ENCODE data around the gene SPATC1L.
"Not testable (repeated sequence)": the region's sequence is repeated elsewhere in the genome, so short reads cannot be mapped to it uniquely, and the experiment has no call there.

The SPATC1L gene

GRCh38 chr21:46183910-46184624 lies at the start of gene SPATC1L:
Gene SPATC1L, minus strand, starts transcription at chr21:46184459. Its CDS starts 1,643 bp downstream, at chr21:46182816.
- no peaks in the 10 kb centered on the region for H3K9me3 Mint-ChIP-seq
- H3K4me1 Mint-ChIP-seq, result peaks cover 16% of the 10 kb centered on the region
- peak within 1 kb of the TSS; percentile 78 for H3K4me3 Mint-ChIP-seq
- CTCF ChIA-PET, result no interaction called here
- peaks cover 14% of the 10 kb centered on the region for H3K27me3 Mint-ChIP-seq
- peak within 1 kb of the TSS; percentile 87 for H3K27ac Mint-ChIP-seq
- peak; percentile 65 for DNase-seq
- peaks cover 3% of the 10 kb centered on the region for H3K36me3 Mint-ChIP-seq

DNA sequence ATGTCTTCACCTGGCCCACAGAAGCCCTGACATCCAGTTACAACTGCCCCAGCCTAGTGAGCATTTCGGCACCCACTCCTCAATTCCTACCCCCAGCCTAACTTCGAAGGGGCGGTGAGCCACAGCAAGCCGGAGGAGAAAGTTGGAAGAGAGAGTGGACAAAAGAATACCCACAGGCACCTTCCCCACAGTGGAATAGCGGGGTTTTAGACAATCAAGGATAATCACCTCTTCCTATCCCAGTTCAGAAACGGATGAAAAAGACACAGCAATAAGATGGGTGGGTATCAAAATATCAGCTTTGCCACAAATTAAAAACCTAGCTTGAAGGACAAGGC lies 45.6 kb upstream of the SPATC1L start:
- peaks cover 61% of the 10 kb centered on the region for H3K36me3 Mint-ChIP-seq
- H3K27ac Mint-ChIP-seq, result no peak overlapping the region
- no peak for DNase-seq
- H3K4me1 Mint-ChIP-seq, result peaks cover 64% of the 10 kb centered on the region
- CTCF ChIA-PET, result interaction anchor here (0.6 to 2.2 kb wide), 3 partner anchors 14 to 86 kb away, joined by 4 to 6 read pairs (median 4); no protein-coding TSS in a partner anchor
- no peaks in the 10 kb centered on the region for H3K9me3 Mint-ChIP-seq
- H3K27me3 Mint-ChIP-seq, result peaks cover 4% of the 10 kb centered on the region
- peak overlapping the region; percentile 89 for H3K4me3 Mint-ChIP-seq

GRCh38 chr21:46229133-46229922 lies 45.1 kb upstream of the SPATC1L start:
- peaks cover 61% of the 10 kb centered on the region for H3K4me1 Mint-ChIP-seq
- H3K27me3 Mint-ChIP-seq, result peaks cover 4% of the 10 kb centered on the region
- CTCF ChIA-PET, result interaction anchor here (0.6 to 1.4 kb wide), 2 partner anchors 14 to 38 kb away, joined by 4 read pairs; no protein-coding TSS in a partner anchor
- no peaks in the 10 kb centered on the region for H3K9me3 Mint-ChIP-seq
- no peak for DNase-seq
- peak overlapping the region; percentile 89 for H3K4me3 Mint-ChIP-seq
- H3K36me3 Mint-ChIP-seq, result peaks cover 56% of the 10 kb centered on the region
- H3K27ac Mint-ChIP-seq, result peak overlapping the region; percentile 93

DNA sequence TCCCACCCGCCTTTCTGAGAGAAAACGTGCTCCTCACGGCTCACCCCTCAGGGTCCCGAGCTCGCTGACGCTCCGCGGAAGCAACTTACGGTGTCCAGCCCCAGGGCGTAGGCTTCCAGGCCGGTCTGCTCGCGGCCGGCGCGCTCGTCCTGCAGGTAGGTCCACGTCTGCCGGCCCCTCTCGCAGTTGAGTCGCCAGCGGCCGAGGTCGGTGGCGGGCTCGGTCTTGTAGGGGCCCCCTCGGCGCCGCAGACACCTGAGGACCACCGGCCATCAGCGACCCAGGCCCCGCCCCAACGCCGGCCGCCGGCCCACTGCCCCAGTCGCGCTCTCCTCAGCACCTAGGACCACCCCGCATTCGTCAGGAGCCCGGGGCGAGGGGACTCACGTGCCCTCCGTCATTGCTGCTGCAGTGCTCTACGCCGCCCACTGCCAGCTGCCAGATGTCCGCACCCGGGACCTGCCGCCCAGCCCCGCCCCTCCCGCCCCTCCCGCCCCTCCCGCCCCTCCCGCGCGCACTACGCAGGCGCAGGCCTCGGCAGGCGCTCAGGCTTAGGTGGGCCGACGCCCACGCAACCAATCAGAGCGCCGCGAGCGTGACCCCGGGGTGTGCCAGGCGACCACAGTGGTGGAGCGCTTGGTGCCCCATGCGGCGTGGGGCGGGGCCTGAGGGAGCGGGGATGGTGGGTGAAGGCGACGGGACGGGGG lies 44.2 kb upstream of the SPATC1L start, which contains the start of gene LSS:
Gene LSS, minus strand, starts transcription at position 430 of the 707 bp plus-strand sequence. Its CDS starts 29 bp downstream, at position 401.
- Mint-ChIP-seq H3K9me3 (no peaks in the 10 kb centered on the region), H3K36me3 (peaks cover 52% of the 10 kb centered on the region), H3K4me3 (peak within 1 kb of the TSS; percentile 89), H3K4me1 (peaks cover 55% of the 10 kb centered on the region), H3K27me3 (peaks cover 4% of the 10 kb centered on the region), H3K27ac (peak within 1 kb of the TSS; percentile 93)
- DNase-seq, result peak; percentile 99
- CTCF ChIA-PET, result no interaction called here

- H3K36me3 Mint-ChIP-seq, result peaks cover 50% of the 10 kb centered on the region
- no peak for DNase-seq
- peak overlapping the region; percentile 86 for H3K4me3 Mint-ChIP-seq
- peak overlapping the region; percentile 80 for H3K27ac Mint-ChIP-seq
- CTCF ChIA-PET, result interaction anchor here (0.5 to 1.6 kb wide), 4 partner anchors 29 to 138 kb away, joined by 3 to 6 read pairs (median 3); no protein-coding TSS in a partner anchor
- H3K4me1 Mint-ChIP-seq, result peaks cover 51% of the 10 kb centered on the region
- no peaks in the 10 kb centered on the region for H3K9me3 Mint-ChIP-seq
- H3K27me3 Mint-ChIP-seq, result peaks cover 4% of the 10 kb centered on the region
Observed at GRCh38 chr21:46227811-46228344, 43.6 kb upstream of the SPATC1L start.

DNA sequence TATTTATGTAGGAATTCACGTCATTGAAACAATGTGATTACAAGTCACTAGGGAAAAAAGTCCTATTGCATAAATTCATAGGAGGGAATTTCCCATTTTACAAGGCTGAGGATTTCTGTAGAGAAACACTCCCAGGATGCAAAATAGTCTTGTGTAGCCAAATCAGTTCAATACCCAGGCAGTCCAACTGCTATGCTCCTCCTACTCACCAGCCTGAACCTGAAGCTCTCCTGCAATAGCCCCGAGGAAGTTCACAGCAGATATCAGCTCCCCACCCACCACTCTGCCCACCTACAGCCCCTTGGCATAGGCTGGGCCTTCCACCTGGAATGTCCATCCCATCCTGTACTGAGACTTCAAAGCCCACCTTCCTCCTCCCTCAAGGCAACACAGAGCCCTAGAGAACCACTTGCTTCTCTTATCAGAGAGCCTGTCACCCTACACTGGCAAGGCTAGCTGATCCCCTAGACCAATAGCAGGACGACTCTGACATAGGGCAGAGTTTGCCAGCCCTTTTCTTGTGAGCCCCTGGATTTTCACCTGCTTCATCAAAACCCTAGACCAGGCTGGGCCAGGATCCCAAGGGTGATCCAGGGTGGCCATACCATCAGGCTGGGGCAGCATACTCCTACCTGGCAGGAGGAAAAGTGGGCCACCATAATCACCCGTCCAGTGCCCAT lies 42.8 kb upstream of the SPATC1L start:
- H3K27ac Mint-ChIP-seq, result peak overlapping the region; percentile 80
- no peak for DNase-seq
- peaks cover 44% of the 10 kb centered on the region for H3K36me3 Mint-ChIP-seq
- H3K27me3 Mint-ChIP-seq, result peaks cover 4% of the 10 kb centered on the region
- peaks cover 51% of the 10 kb centered on the region for H3K4me1 Mint-ChIP-seq
- H3K4me3 Mint-ChIP-seq, result peak overlapping the region; percentile 86
- no peaks in the 10 kb centered on the region for H3K9me3 Mint-ChIP-seq
- CTCF ChIA-PET, result interaction anchor here (0.5 to 1.6 kb wide), 3 partner anchors 29 to 98 kb away, joined by 3 to 6 read pairs (median 3); no protein-coding TSS in a partner anchor

- CTCF ChIA-PET, result no interaction called here
- peaks cover 37% of the 10 kb centered on the region for H3K36me3 Mint-ChIP-seq
- H3K27me3 Mint-ChIP-seq, result peaks cover 4% of the 10 kb centered on the region
- H3K27ac Mint-ChIP-seq, result no peak overlapping the region
- DNase-seq, result no peak
- H3K4me3 Mint-ChIP-seq, result no peak overlapping the region
- H3K4me1 Mint-ChIP-seq, result peaks cover 44% of the 10 kb centered on the region
- H3K9me3 Mint-ChIP-seq, result no peaks in the 10 kb centered on the region
Observed at GRCh38 chr21:46226146-46226545, 41.9 kb upstream of the SPATC1L start.

DNA sequence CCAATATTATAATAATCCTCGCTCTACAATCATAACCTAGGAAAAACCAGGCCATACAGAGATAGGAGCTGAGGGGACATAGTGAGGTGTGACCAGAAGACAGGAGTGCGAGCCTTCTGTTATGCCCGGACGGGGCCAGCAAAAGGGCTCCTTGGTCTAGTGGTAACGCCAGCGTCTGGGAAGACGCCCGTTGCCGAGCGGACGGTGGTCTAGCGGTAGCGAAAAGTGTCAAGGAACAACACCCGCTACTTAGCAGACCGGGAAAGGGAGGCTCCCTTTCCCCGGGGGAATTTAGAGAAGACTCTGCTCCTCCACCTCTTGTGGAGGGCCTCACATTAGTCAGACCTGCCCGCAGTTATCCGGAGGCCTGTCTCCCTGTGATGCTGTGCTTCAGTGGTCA lies 39.4 kb upstream of the SPATC1L start:
- DNase-seq, H3K27ac Mint-ChIP-seq, H3K4me3 Mint-ChIP-seq, H3K9me3 Mint-ChIP-seq, CTCF ChIA-PET, H3K27me3 Mint-ChIP-seq: not testable (repeated sequence)
- H3K4me1 Mint-ChIP-seq, result peaks cover 27% of the 10 kb centered on the region
- peaks cover 43% of the 10 kb centered on the region for H3K36me3 Mint-ChIP-seq

DNA sequence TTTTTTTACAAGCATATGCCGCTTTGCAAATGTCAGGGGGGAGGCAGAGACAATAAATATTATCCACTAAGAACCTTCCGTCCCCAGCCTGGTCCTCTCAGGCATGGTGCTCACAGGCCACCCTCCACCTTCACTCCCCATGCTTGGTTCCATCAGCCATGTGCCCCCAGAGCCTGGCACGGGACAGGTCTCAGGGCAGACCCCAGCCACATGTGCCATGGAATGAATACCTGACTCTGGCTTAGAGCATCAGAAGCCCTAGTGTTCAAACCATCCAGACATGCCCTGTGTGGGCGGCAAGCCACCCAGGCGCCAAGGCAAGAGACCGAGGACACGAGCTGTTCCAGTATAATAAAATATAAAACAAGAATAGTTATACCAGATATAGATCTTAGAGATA lies 39.0 kb upstream of the SPATC1L start:
- H3K4me1 Mint-ChIP-seq, result peaks cover 27% of the 10 kb centered on the region
- H3K9me3 Mint-ChIP-seq, result no peaks in the 10 kb centered on the region
- H3K27ac Mint-ChIP-seq, result no peak overlapping the region
- CTCF ChIA-PET, result no interaction called here
- peaks cover 43% of the 10 kb centered on the region for H3K36me3 Mint-ChIP-seq
- H3K27me3 Mint-ChIP-seq, result no peaks in the 10 kb centered on the region
- no peak overlapping the region for H3K4me3 Mint-ChIP-seq
- no peak for DNase-seq

GRCh38 chr21:46222436-46223116 lies 38.3 kb upstream of the SPATC1L start:
- no peak overlapping the region for H3K27ac Mint-ChIP-seq
- CTCF ChIA-PET, result no interaction called here

GRCh38 chr21:46221664-46222435 lies 37.6 kb upstream of the SPATC1L start:
- no peaks in the 10 kb centered on the region for H3K27me3 Mint-ChIP-seq
- no peak overlapping the region for H3K27ac Mint-ChIP-seq
- H3K4me3 Mint-ChIP-seq, result no peak overlapping the region
- H3K9me3 Mint-ChIP-seq, result no peaks in the 10 kb centered on the region
- CTCF ChIA-PET, result interaction anchor here (0.7 kb wide), 1 partner anchor 74 kb away, joined by 3 read pairs; no protein-coding TSS in a partner anchor
- peaks cover 15% of the 10 kb centered on the region for H3K4me1 Mint-ChIP-seq
- peaks cover 34% of the 10 kb centered on the region for H3K36me3 Mint-ChIP-seq
- DNase-seq, result no peak

More at GRCh38 chr21:46222436-46223116, 38.3 kb upstream of the SPATC1L start:
- H3K4me1 Mint-ChIP-seq, result peaks cover 22% of the 10 kb centered on the region
- H3K36me3 Mint-ChIP-seq, result peaks cover 41% of the 10 kb centered on the region
- DNase-seq, result no peak
- no peaks in the 10 kb centered on the region for H3K27me3 Mint-ChIP-seq
- no peak overlapping the region for H3K4me3 Mint-ChIP-seq
- H3K9me3 Mint-ChIP-seq, result no peaks in the 10 kb centered on the region

- no peaks in the 10 kb centered on the region for H3K9me3 Mint-ChIP-seq
- peaks cover 29% of the 10 kb centered on the region for H3K36me3 Mint-ChIP-seq
- CTCF ChIA-PET, result no interaction called here
- no peak overlapping the region for H3K27ac Mint-ChIP-seq
- H3K27me3 Mint-ChIP-seq, result no peaks in the 10 kb centered on the region
- DNase-seq, result no peak
- H3K4me1 Mint-ChIP-seq, result peaks cover 7% of the 10 kb centered on the region
- no peak overlapping the region for H3K4me3 Mint-ChIP-seq
Observed at GRCh38 chr21:46220847-46221246, 36.6 kb upstream of the SPATC1L start.
